ENCODE results near the gene SSX2IP. TPM values are rescaled to one million over a fixed set of nuclear protein-coding genes. Genes with fewer than 3 reads are reported as not detected.
"Not testable (repeated sequence)": the region's sequence is repeated elsewhere in the genome, so short reads cannot be mapped to it uniquely, and the experiment has no call there.

SSX2IP gene
- total RNA-seq, 1 donor from 2014 or later = 11.9 TPM

DNA sequence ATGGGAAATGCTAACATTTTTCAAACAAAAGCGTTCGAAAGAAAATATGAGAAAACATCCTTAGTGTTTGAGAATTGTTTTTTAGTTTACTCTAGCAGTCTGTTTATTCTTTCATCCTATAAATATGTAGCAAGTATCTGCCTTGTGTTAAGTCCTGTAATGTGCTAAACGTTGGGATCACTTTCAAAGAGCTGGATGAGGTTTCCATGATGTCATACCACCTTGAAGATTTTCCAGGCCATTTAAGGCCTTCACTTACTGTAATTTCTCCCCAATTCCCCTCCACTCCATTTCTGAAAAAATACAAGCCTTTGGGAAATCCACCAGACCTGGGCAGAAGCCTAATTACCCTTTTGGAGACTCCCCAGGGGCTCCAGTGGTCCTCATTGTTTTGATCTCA, 91.8 kb downstream of the SSX2IP start:
- H3K9me3 ChIP-seq (replicated peaks) = peaks cover 17% of the 10 kb centered on the region
- no peak overlapping the region for H3K27ac ChIP-seq (replicated peaks)
- H3K4me1 ChIP-seq = peaks cover 17% of the 10 kb centered on the region
- TF ChIP-seq, protein P1, sequence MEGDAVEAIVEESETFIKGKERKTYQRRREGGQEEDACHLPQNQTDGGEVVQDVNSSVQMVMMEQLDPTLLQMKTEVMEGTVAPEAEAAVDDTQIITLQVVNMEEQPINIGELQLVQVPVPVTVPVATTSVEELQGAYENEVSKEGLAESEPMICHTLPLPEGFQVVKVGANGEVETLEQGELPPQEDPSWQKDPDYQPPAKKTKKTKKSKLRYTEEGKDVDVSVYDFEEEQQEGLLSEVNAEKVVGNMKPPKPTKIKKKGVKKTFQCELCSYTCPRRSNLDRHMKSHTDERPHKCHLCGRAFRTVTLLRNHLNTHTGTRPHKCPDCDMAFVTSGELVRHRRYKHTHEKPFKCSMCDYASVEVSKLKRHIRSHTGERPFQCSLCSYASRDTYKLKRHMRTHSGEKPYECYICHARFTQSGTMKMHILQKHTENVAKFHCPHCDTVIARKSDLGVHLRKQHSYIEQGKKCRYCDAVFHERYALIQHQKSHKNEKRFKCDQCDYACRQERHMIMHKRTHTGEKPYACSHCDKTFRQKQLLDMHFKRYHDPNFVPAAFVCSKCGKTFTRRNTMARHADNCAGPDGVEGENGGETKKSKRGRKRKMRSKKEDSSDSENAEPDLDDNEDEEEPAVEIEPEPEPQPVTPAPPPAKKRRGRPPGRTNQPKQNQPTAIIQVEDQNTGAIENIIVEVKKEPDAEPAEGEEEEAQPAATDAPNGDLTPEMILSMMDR (IDR thresholded peaks at IDR 0.05; ENCODE audit: borderline replicate concordance) = no peak
- H3K36me3 ChIP-seq = no peaks in the 10 kb centered on the region
- intact Hi-C loops (cut with micrococcal nuclease) = no loop called here
- DNase-seq = no peak
- H3K4me3 ChIP-seq = no peak overlapping the region
- H3K27me3 ChIP-seq (ENCODE audit: low read depth) = no peaks in the 10 kb centered on the region

DNA sequence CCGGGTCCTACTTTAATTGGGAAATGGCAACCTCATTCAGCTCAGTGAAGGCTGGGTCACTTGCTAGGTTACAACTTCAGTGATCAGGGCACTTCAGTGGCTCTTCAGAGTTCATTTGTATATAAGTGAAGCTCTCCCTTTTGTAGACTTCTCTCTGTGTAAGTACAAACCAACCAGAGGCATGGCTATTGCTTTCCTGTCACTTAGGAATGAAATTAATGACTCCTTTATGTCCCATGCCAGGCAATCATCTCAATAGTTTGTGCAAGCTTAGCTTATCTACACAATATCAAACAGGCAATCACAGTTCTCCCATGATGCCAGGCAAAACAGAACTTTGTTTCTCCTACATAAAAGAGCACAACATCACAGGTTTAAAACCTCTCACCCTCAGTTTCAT, 93.2 kb downstream of the SSX2IP start:
- H3K27ac ChIP-seq (replicated peaks) = no peak overlapping the region
- H3K9me3 ChIP-seq (replicated peaks) = peaks cover 22% of the 10 kb centered on the region
- intact Hi-C loops (cut with micrococcal nuclease) = no loop called here
- H3K27me3 ChIP-seq (ENCODE audit: low read depth) = no peaks in the 10 kb centered on the region
- no peak for DNase-seq
- no peaks in the 10 kb centered on the region for H3K36me3 ChIP-seq
- peaks cover 10% of the 10 kb centered on the region for H3K4me1 ChIP-seq
- H3K4me3 ChIP-seq = no peak overlapping the region
- TF ChIP-seq, protein P1 (IDR thresholded peaks at IDR 0.05; ENCODE audit: borderline replicate concordance) = no peak

DNA sequence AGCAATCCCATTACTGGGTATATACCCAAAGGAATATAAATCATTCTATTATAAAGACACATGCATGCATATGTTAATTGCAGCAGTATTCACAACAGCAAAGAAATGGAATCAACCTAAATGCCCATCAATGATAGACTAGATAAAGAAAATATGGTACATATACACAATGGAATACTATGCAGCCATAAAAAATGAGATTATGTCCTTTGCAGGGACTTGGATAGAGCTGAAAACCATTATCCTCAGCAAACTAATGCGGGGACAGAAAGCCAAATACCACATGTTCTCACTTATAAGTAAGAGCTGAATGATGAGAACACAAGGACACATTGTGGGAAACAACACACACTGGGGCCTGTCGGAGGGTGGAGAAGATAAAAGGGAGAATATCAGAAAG, 95.3 kb downstream of the SSX2IP start:
- DNase-seq; intact Hi-C loops (cut with micrococcal nuclease); H3K27ac ChIP-seq (replicated peaks); H3K36me3 ChIP-seq; H3K4me3 ChIP-seq; H3K27me3 ChIP-seq (ENCODE audit: low read depth); H3K4me1 ChIP-seq: not testable (repeated sequence)
- H3K9me3 ChIP-seq (replicated peaks) = peaks cover 22% of the 10 kb centered on the region

Other genes starting within 250 kb of the SSX2IP start
- 34.9 TPM for gene RPF1, start 211.2 kb downstream of the SSX2IP start, total RNA-seq
- gene SPATA1, start 184.1 kb downstream of the SSX2IP start, total RNA-seq = 0.66 TPM
- 170 TPM for gene GNG5, start 183.9 kb downstream of the SSX2IP start, total RNA-seq
- gene CTBS, start 116.0 kb downstream of the SSX2IP start, total RNA-seq = 6.2 TPM
- 16.2 TPM for gene LPAR3, start 202.7 kb upstream of the SSX2IP start, total RNA-seq

All from left ventricle myocardium inferior (tissue), 1 donor.